GM12878 (cell line): ENCODE results near the gene PROSER3. TPM values are rescaled to one million over a fixed set of nuclear protein-coding genes. Genes with fewer than 3 reads are reported as not detected.

ENCODE experiments used
- ATAC-seq: fragments of 200-7000 bp; cut with Tn5 transposase; 3 replicates; pipeline ENCODE4 v1.9.1; 2020; ENCODE audit warnings: mild to moderate bottlenecking, moderate library complexity
- BruUV-seq: library from RNA; stranded (reverse); fragments of 400-500 nt; replicated peaks from 2 replicates; lab custom pipeline; 2021; lab: Mats Ljungman, UMichigan
- CTCF ChIA-PET: fragments of 300-600 bp; sonication (Branson Sonifier 250); formaldehyde crosslinking; extraction: SDS; loops from one replicate; lab custom pipeline; 2021; ENCODE audit warnings: inconsistent platforms; lab: Yijun Ruan, JAX
- POLR2A ChIA-PET: fragments of 350-600 bp; formaldehyde crosslinking; extraction: SDS; loops from one replicate; lab custom pipeline; 2021; ENCODE audit warnings: inconsistent platforms; lab: Charles Lee
- RAD21 ChIA-PET: fragments of 300-600 bp; sonication (Branson Sonifier 250); formaldehyde crosslinking; loops from one replicate; lab custom pipeline; 2023; ENCODE audit warnings: antibody characterized with exemption; ENCODE audit not compliant: unreplicated experiment; lab: Charles Lee
- SMC1A ChIA-PET: fragments of 300-600 bp; sonication (Branson Sonifier 250); formaldehyde crosslinking; loops from one replicate; lab custom pipeline; 2023; ENCODE audit not compliant: unreplicated experiment, uncharacterized antibody; lab: Charles Lee
- DNase-seq: peaks from one replicate; pipeline ENCODE4 v3.0.0-alpha.2; 2011; ENCODE audit warnings: low read depth, low spot score
- FAIRE-seq: peaks from 3 replicates; lab custom pipeline; 2011; peaks lifted over from hg19 to GRCh38; lab: Jason Lieb, UNC
- H2AFZ ChIP-seq: 2 replicates; pipeline ENCODE4 v1.6.0; 2011; ENCODE audit warnings: low read depth, low read length, control low read depth; ENCODE audit not compliant: control insufficient read depth
- H3K27ac ChIP-seq: 2 replicates; pipeline ENCODE4 v1.5.1; 2011; ENCODE audit warnings: control low read depth; ENCODE audit not compliant: control insufficient read depth, insufficient read depth
- H3K27me3 ChIP-seq, 2 experiments: replicated peaks in 1 of 2; 2 replicates each; pipeline versions ENCODE4 v1.6.0 to v1.6.1; 2011; ENCODE audit warnings: low read length in 1 of 2; ENCODE audit not compliant: control insufficient read depth in 2 of 2, insufficient read depth in 2 of 2
- H3K36me3 ChIP-seq, 2 experiments: 2 replicates each; pipeline ENCODE4 v1.5.1; 2011; ENCODE audit warnings: low read length in 1 of 2; ENCODE audit not compliant: control insufficient read depth in 2 of 2, insufficient read depth in 2 of 2
- H3K4me1 ChIP-seq: 2 replicates; pipeline ENCODE4 v1.6.1; 2011; ENCODE audit warnings: mild to moderate bottlenecking, low read length, moderate library complexity, mixed read lengths; ENCODE audit not compliant: control insufficient read depth, insufficient read depth
- H3K4me2 ChIP-seq: 2 replicates; pipeline ENCODE4 v1.6.0; 2011; ENCODE audit warnings: control low read depth; ENCODE audit not compliant: control insufficient read depth, insufficient read depth
- H3K4me3 ChIP-seq: fragments of 200-600 bp; sonication (generic); 2 replicates; pipeline ENCODE4 v1.5.1; 2016
- H3K79me2 ChIP-seq: 2 replicates; pipeline ENCODE4 v1.6.0; 2011; ENCODE audit warnings: low read length; ENCODE audit not compliant: control insufficient read depth, insufficient read depth
- H3K9ac ChIP-seq: 2 replicates; pipeline ENCODE4 v1.8.0; 2011; ENCODE audit warnings: low read length, control low read depth, mixed read lengths; ENCODE audit not compliant: control insufficient read depth, insufficient read depth
- H3K9me3 ChIP-seq: replicated peaks from 3 replicates; pipeline ENCODE4 v1.5.1; 2011; ENCODE audit warnings: mild to moderate bottlenecking, low read length; ENCODE audit not compliant: control insufficient read depth, insufficient read depth
- H4K20me1 ChIP-seq: 2 replicates; pipeline ENCODE4 v1.6.0; 2011; ENCODE audit not compliant: control insufficient read depth, insufficient read depth
- E2F4 ChIP-seq: IDR thresholded peaks from 2 replicates; pipeline ENCODE4 v1.6.1; 2012; ENCODE audit warnings: low read depth, low read length, improper control_type of control experiment
- IRF4 ChIP-seq: IDR thresholded peaks from 2 replicates; pipeline ENCODE4 v1.6.1; 2011; ENCODE audit warnings: low read depth, low read length
- MEF2A ChIP-seq: IDR thresholded peaks from 2 replicates; pipeline ENCODE4 v1.6.1; 2011; ENCODE audit warnings: low read depth, mild to moderate bottlenecking, low read length, moderate library complexity; ENCODE audit not compliant: insufficient read depth
- MXI1 ChIP-seq: fragments of 150-350 bp; IDR thresholded peaks from 2 replicates; pipeline ENCODE4 v1.6.1; 2011; ENCODE audit warnings: low read depth, mild to moderate bottlenecking, inconsistent platforms, low read length, improper control_type of control experiment
- RAD21 ChIP-seq: IDR thresholded peaks from 2 replicates; pipeline ENCODE4 v1.6.1; 2011; ENCODE audit warnings: mild to moderate bottlenecking, low read depth, low read length, moderate library complexity; ENCODE audit not compliant: insufficient read depth
- SMARCA5 ChIP-seq: fragments of 450-650 bp; IDR thresholded peaks from 2 replicates; pipeline ENCODE4 v1.6.1; 2017; ENCODE audit warnings: mild to moderate bottlenecking
- SUPT20H ChIP-seq: IDR thresholded peaks from 2 replicates; pipeline ENCODE4 v1.6.1; 2011; ENCODE audit warnings: low read depth, mild to moderate bottlenecking, low read length, moderate library complexity, borderline replicate concordance; ENCODE audit not compliant: control insufficient read depth
- ZBTB33 ChIP-seq: fragments of 450-650 bp; IDR thresholded peaks from 2 replicates; pipeline ENCODE4 v1.6.1; 2017; ENCODE audit warnings: mild to moderate bottlenecking
- WGBS: methylation state at CpG from one replicate; pipeline ENCODE4 v1.1.6; 2016; ENCODE audit warnings: low lambda C conversion rate; ENCODE audit not compliant: insufficient replicate concordance, insufficient coverage; ENCODE audit errors: missing lambda C conversion rate; 5-methylcytosine and 5-hydroxymethylcytosine counted together
- in situ Hi-C: fragments of 300-500 bp; cut with MboI; formaldehyde crosslinking; loops from 9 replicates; pipeline ENCODE4 v1.14.3; 2018; ENCODE audit warnings: mixed read lengths
- intact Hi-C: fragments of 100-400 bp; cut with micrococcal nuclease; formaldehyde crosslinking; loops from one replicate; pipeline ENCODE4 v1.14.2; 2022; ENCODE audit not compliant: unreplicated experiment
- polyA plus RNA-seq, 11 experiments: library from polyadenylated mRNA; depleted of rRNA in 4 of 11; unstranded in 6 of 11; stranded (reverse) in 5 of 11; fragments of >200 nt; fragmentation: Nextera tagmentation in 4 of 11; fragmentation: Illumina TruSeq in 1 of 11; extraction: Ambion mirVana in 4 of 11; extraction: Trizol in 1 of 11; gene quantifications; 1 replicate in 1 of 11; 2 replicates in 10 of 11; pipeline versions ENCODE4 v1.2.1 to v1.2.3, GENCODE V29; 2011 to 2016; ENCODE audit warnings: inconsistent platforms in 2 of 11, missing spikeins in 2 of 11, low read depth in 1 of 11
- total RNA-seq, 4 experiments: library from RNA; depleted of rRNA in 3 of 4; stranded (reverse); fragments of >200 nt in 3 of 4; fragmentation: Illumina TruSeq in 1 of 4; extraction: Trizol in 1 of 4; gene quantifications; 2 replicates each; pipeline versions ENCODE4 v1.2.1 to v1.2.3, GENCODE V29; 2013 to 2021

The PROSER3 gene
- total and polyA plus RNA-seq, 10 of the 15 experiments (the other 5 are each of a cell fraction or from before 2014, with no cell fraction given), result 0.85 to 25.1 (median 9.6) TPM

GRCh38 chr19:35767288-35768081 is 9.5 kb downstream of the PROSER3 start:
- no peak overlapping the region for H3K27ac ChIP-seq
- H4K20me1 ChIP-seq, result no peaks in the 10 kb centered on the region
- no peak for TF ChIP-seq SMARCA5
- TF ChIP-seq RAD21, result no peak
- no peak for TF ChIP-seq IRF4
- TF ChIP-seq E2F4, result no peak
- no peak for TF ChIP-seq MXI1
- TF ChIP-seq MEF2A, result no peak
- no peak for TF ChIP-seq SUPT20H
- no peak for TF ChIP-seq ZBTB33
- TF ChIP-seq, all 136 proteins: peak for 0
- no peaks in the 10 kb centered on the region for H3K27me3 ChIP-seq
- H3K79me2 ChIP-seq, result no peaks in the 10 kb centered on the region
- H3K36me3 ChIP-seq, result peaks cover 0 to 6% of the 10 kb centered on the region in 2 experiments; a peak in 2 of 4 replicates
- no peak for FAIRE-seq
- ATAC-seq, result no peak
- POLR2A ChIA-PET, result no interaction called here
- no peak overlapping the region for H3K4me3 ChIP-seq
- in situ Hi-C loops, result no loop called here
- CTCF ChIA-PET, result no interaction called here
- no peak overlapping the region for H3K9ac ChIP-seq
- SMC1A ChIA-PET, result no interaction called here
- no peak overlapping the region for H2AFZ ChIP-seq
- no TSS peak for BruUV-seq
- no peaks in the 10 kb centered on the region for H3K9me3 ChIP-seq
- DNase-seq, result no peak
- no peak overlapping the region for H3K4me2 ChIP-seq
- WGBS, result 43% methylated on average over 32 of the region's 34 CpGs
- RAD21 ChIA-PET, result no interaction called here
- no peaks in the 10 kb centered on the region for H3K4me1 ChIP-seq
- intact Hi-C loops, result no loop called here
